Uterus (tissue), 4 donors: ENCODE data around the gene CRLF1. TPM values are rescaled to one million over a fixed set of nuclear protein-coding genes. Genes with fewer than 3 reads are reported as not detected.

Experiments
- DNase-seq, 2 donors: peaks; one replicate each; pipeline ENCODE4 v3.0.0-alpha.2; 2019 to 2020
- H3K27ac ChIP-seq, 2 donors: fragments of 200-600 bp; sonication (generic); 1 replicate in 1 of 2; 2 replicates in 1 of 2; pipeline ENCODE4 v1.5.1; 2016 to 2018
- H3K27me3 ChIP-seq, 2 donors: fragments of 200-600 bp; sonication (generic); one replicate each; pipeline ENCODE4 v1.5.1; 2018 to 2019; ENCODE audit warnings: control low read depth in 1 of 2
- H3K36me3 ChIP-seq, 2 donors: fragments of 200-600 bp; sonication (generic); one replicate each; pipeline ENCODE4 v1.5.1; 2019; ENCODE audit warnings: control low read depth in 1 of 2
- H3K4me1 ChIP-seq, 2 donors: fragments of 200-600 bp; sonication (generic); one replicate each; pipeline ENCODE4 v1.5.1; 2018 to 2019; ENCODE audit warnings: control low read depth in 1 of 2
- H3K4me3 ChIP-seq, 2 donors: fragments of 200-600 bp; sonication (generic); 1 replicate in 1 of 2; 2 replicates in 1 of 2; pipeline ENCODE4 v1.5.1; 2018 to 2019; ENCODE audit warnings: mild to moderate bottlenecking in 1 of 2
- H3K9me3 ChIP-seq, 2 donors: fragments of 200-600 bp; sonication (generic); one replicate each; pipeline ENCODE4 v1.5.1; 2019; ENCODE audit warnings: control low read depth in 1 of 2
- POLR2A ChIP-seq, 2 donors: fragments of 450-650 bp; IDR thresholded peaks; one replicate each; pipeline ENCODE4 v1.6.1; 2016; ENCODE audit warnings: antibody characterized with exemption in 2 of 2, mild to moderate bottlenecking in 1 of 2, moderate library complexity in 1 of 2
- intact Hi-C: fragments of 100-400 bp; cut with DNase I; formaldehyde crosslinking; loops from one replicate; pipeline ENCODE4 v1.15.1; 2023; ENCODE audit warnings: low total_unique reads
- total RNA-seq, 4 donors: library from RNA; depleted of rRNA in 3 of 4; stranded (reverse); fragments of >200 nt in 3 of 4; gene quantifications; one replicate each; pipeline versions ENCODE4 v1.1.0 to v1.2.4, GENCODE V29; 2014 to 2023
- TF ChIP-seq, protein P1 (sequence below), 4 experiments: fragments of 200-600 bp in 2 of 4; fragments of 450-650 bp in 2 of 4; sonication (generic) in 2 of 4; IDR thresholded peaks; one replicate each; pipeline ENCODE4 v1.5.1; 2016 to 2019; ENCODE audit warnings: antibody characterized with exemption in 4 of 4, mild to moderate bottlenecking in 2 of 4, moderate library complexity in 1 of 4
- donor health status: DM: yes; HTN: yes; CAD: no.

The CRLF1 gene
- total RNA-seq, 4 donors from 2014 or later: 0.26 to 0.69 (median 0.67) TPM; not detected in 1

DNA sequence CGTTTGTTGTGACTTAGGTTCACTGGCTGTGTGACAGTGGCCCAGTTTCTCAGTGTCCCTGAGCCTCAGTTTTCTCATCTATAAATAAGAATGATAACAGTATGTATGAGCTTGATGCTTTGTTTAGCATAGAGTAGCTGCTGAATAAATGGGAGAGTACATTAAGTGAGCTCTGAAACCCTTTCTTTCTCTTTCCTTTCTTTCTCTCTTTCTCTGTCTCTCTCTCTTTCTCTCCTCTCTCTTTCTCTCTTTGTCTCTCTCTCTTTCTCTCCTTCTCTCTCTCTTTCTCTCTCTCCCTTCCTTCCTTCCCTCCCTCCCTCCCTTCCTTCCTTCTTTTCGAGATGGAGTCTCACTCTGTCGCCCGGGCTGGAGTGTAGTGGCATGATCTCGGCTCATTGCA lies 46.9 kb downstream of the CRLF1 start:
- intact Hi-C loops: no loop called here
- no peaks in the 10 kb centered on the region for H3K9me3 ChIP-seq
- H3K4me3 ChIP-seq: no peak overlapping the region
- no peak overlapping the region for H3K27ac ChIP-seq
- no peaks in the 10 kb centered on the region for H3K27me3 ChIP-seq
- peaks cover 0 to 5% of the 10 kb centered on the region in 2 donors for H3K4me1 ChIP-seq
- no peak for DNase-seq
- no peaks in the 10 kb centered on the region for H3K36me3 ChIP-seq
- no peak for TF ChIP-seq POLR2A (IDR thresholded peaks at IDR 0.05)
- TF ChIP-seq, protein P1, sequence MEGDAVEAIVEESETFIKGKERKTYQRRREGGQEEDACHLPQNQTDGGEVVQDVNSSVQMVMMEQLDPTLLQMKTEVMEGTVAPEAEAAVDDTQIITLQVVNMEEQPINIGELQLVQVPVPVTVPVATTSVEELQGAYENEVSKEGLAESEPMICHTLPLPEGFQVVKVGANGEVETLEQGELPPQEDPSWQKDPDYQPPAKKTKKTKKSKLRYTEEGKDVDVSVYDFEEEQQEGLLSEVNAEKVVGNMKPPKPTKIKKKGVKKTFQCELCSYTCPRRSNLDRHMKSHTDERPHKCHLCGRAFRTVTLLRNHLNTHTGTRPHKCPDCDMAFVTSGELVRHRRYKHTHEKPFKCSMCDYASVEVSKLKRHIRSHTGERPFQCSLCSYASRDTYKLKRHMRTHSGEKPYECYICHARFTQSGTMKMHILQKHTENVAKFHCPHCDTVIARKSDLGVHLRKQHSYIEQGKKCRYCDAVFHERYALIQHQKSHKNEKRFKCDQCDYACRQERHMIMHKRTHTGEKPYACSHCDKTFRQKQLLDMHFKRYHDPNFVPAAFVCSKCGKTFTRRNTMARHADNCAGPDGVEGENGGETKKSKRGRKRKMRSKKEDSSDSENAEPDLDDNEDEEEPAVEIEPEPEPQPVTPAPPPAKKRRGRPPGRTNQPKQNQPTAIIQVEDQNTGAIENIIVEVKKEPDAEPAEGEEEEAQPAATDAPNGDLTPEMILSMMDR (IDR thresholded peaks at IDR 0.05): no peak

DNA sequence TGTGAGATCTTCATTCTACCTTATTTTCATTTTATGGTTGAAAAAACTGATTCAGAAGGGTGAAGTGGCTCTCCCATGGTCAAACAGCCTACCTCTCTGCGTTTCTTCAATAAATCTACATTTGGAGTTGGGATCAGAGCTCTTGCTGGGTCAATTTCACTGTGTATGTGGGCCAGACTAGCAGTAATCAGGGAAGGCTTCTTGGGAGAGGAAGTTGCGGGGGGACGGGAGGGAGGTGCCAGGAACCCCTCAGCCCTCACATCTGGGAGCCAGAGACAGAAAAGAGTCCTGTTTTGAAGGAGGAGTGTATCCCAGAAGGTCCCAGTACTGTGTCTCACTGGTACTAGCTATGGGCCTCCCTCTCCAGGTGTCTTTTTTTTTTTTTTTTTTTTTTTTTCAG lies 48.0 kb downstream of the CRLF1 start:
- peaks cover 0 to 5% of the 10 kb centered on the region in 2 donors for H3K4me1 ChIP-seq
- DNase-seq: no peak
- H3K27ac ChIP-seq: peak overlapping the region; percentile 94 to 96
- H3K36me3 ChIP-seq: no peaks in the 10 kb centered on the region
- no peaks in the 10 kb centered on the region for H3K9me3 ChIP-seq
- no peaks in the 10 kb centered on the region for H3K27me3 ChIP-seq
- intact Hi-C loops: no loop called here
- peak overlapping the region; percentile 62 to 86 for H3K4me3 ChIP-seq
- no peak for TF ChIP-seq POLR2A (IDR thresholded peaks at IDR 0.05)
- TF ChIP-seq, protein P1 (IDR thresholded peaks at IDR 0.05): no peak

DNA sequence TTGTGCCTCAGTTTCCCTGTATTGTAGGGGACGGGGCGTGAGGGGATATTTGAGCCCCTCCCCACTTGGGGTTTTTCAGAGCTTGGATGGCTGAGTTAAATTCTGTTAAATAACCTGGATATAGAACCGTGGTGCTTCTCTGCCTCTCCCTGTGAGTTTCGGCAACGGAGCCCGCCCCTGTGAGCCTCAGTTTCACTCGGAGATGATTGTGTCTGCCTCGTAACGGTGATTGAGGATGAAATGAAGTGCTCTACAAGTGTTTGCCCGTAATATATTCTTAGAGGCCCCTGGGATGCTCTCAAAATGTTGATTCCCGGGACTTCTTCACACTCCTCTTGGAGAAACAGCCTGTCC lies 48.4 kb downstream of the CRLF1 start:
- intact Hi-C loops: no loop called here
- Histone ChIP-seq H3K27me3 (no peaks in the 10 kb centered on the region), H3K4me3 (peak overlapping the region; percentile 62 to 86), H3K9me3 (no peaks in the 10 kb centered on the region), H3K27ac (peak overlapping the region; percentile 94 to 96), H3K4me1 (peaks cover 0 to 5% of the 10 kb centered on the region in 2 donors), H3K36me3 (no peaks in the 10 kb centered on the region)
- TF ChIP-seq POLR2A (IDR thresholded peaks at IDR 0.05): no peak
- TF ChIP-seq, protein P1 (IDR thresholded peaks at IDR 0.05): no peak
- DNase-seq: no peak

DNA sequence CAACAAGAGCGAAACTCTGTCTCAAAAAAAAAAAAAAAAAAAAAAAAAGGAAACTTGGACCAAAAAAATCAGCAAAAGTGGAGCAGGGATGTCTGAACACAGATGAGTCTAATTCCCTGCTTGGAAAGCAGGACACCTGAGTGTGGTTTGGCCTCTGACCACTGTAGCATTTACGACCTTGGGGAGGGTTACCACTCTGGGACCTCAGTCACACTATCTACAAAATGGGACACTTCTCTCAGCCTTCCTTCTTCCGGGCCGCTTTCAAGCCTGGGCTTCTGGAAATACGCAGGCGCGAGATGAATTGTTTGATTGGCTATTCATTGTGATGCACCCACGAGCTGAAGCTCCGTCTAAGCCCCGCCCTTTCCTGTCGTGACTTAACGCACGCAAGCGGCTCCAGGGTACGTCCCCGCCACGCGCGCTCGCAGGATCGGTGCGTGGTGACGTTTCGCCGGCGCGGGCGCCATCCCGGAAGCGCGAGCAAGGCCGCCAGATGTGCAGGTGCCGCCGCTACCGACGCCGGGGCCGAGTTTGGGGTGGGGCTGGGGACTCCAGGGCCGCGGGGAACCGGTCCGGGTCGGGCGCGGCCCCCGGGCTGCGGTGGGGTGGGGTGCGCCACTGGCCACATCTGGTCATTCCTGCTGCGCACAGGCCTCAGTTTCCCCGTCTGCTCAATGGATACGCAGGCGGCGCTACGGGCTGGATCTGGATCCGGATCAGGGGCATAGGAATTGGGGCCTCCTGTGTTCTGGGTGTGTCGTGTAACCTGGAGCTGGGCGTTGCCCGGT lies 49.0 kb downstream of the CRLF1 start, which contains the start of gene KXD1:
TSS of gene KXD1 (plus strand) at position 460 of the 791 bp plus-strand sequence. CDS start 4,187 bp downstream, outside the sequence.
- intact Hi-C loops: no loop called here
- Histone ChIP-seq H3K9me3 (no peaks in the 10 kb centered on the region), H3K4me1 (peaks cover 0 to 5% of the 10 kb centered on the region in 2 donors), H3K27ac (peak within 1 kb of the TSS; percentile 94 to 96), H3K27me3 (no peaks in the 10 kb centered on the region), H3K36me3 (no peaks in the 10 kb centered on the region), H3K4me3 (peak within 1 kb of the TSS; percentile 62 to 86)
- TF ChIP-seq POLR2A (IDR thresholded peaks at IDR 0.05): peak; percentile 70 to 81
- TF ChIP-seq, protein P1 (IDR thresholded peaks at IDR 0.05): no peak
- peak; percentile 96 to 98 for DNase-seq

DNA sequence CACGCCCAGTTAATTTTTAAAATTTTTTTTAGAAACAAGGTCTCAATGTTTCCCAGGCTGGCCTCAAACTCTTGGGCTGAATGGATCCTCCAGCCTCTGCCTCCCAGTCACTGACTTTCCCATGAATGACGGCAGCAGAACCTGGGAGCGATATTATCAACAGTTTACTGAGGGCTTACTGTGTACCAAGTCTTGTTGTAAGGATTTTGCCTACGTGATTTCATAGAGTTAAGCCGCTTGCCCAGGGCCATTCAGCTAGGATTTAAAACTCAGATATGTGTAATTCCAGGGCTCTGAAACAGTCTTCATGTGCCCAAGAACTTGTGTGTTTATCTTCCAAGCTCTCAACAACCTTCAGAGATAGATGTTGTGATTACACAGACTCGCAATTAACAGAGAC lies 55.0 kb downstream of the CRLF1 start:
- H3K27ac ChIP-seq: no peak overlapping the region
- H3K4me1 ChIP-seq: no peaks in the 10 kb centered on the region
- no peak for DNase-seq
- H3K4me3 ChIP-seq: no peak overlapping the region
- H3K9me3 ChIP-seq: no peaks in the 10 kb centered on the region
- H3K27me3 ChIP-seq: no peaks in the 10 kb centered on the region
- intact Hi-C loops: no loop called here
- TF ChIP-seq, protein P1 (IDR thresholded peaks at IDR 0.05): no peak
- no peak for TF ChIP-seq POLR2A (IDR thresholded peaks at IDR 0.05)
- H3K36me3 ChIP-seq: no peaks in the 10 kb centered on the region
